ENCODE results near the gene KIAA0513.

DNA sequence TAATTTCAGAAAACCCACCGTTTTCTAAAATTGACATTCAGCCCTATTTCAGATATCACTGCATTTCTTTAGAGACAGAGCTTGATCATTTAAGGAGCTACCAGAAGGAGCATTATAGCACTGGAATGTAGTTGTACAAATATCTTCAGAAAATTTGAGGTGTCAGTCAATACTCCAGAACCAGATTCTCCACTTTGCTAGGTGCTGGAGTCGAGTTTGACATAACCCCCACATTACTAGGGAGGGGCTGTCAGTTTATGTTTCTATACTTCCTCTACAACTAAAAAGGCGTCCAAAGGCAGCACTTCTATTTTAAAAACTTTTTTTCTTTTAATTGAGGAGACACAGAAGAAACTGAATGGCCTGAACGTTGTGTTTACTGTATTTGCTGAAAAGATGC lies 892 bp upstream of the KIAA0513 start:
- TF ChIP-seq, protein P1, sequence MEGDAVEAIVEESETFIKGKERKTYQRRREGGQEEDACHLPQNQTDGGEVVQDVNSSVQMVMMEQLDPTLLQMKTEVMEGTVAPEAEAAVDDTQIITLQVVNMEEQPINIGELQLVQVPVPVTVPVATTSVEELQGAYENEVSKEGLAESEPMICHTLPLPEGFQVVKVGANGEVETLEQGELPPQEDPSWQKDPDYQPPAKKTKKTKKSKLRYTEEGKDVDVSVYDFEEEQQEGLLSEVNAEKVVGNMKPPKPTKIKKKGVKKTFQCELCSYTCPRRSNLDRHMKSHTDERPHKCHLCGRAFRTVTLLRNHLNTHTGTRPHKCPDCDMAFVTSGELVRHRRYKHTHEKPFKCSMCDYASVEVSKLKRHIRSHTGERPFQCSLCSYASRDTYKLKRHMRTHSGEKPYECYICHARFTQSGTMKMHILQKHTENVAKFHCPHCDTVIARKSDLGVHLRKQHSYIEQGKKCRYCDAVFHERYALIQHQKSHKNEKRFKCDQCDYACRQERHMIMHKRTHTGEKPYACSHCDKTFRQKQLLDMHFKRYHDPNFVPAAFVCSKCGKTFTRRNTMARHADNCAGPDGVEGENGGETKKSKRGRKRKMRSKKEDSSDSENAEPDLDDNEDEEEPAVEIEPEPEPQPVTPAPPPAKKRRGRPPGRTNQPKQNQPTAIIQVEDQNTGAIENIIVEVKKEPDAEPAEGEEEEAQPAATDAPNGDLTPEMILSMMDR (IDR thresholded peaks at IDR 0.05): no peak
- TF ChIP-seq, protein P2, sequence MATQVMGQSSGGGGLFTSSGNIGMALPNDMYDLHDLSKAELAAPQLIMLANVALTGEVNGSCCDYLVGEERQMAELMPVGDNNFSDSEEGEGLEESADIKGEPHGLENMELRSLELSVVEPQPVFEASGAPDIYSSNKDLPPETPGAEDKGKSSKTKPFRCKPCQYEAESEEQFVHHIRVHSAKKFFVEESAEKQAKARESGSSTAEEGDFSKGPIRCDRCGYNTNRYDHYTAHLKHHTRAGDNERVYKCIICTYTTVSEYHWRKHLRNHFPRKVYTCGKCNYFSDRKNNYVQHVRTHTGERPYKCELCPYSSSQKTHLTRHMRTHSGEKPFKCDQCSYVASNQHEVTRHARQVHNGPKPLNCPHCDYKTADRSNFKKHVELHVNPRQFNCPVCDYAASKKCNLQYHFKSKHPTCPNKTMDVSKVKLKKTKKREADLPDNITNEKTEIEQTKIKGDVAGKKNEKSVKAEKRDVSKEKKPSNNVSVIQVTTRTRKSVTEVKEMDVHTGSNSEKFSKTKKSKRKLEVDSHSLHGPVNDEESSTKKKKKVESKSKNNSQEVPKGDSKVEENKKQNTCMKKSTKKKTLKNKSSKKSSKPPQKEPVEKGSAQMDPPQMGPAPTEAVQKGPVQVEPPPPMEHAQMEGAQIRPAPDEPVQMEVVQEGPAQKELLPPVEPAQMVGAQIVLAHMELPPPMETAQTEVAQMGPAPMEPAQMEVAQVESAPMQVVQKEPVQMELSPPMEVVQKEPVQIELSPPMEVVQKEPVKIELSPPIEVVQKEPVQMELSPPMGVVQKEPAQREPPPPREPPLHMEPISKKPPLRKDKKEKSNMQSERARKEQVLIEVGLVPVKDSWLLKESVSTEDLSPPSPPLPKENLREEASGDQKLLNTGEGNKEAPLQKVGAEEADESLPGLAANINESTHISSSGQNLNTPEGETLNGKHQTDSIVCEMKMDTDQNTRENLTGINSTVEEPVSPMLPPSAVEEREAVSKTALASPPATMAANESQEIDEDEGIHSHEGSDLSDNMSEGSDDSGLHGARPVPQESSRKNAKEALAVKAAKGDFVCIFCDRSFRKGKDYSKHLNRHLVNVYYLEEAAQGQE (IDR thresholded peaks at IDR 0.05; ENCODE audit: insufficient read depth in 1 of 2, low read depth in 2 of 2, low read length in 1 of 2): no peak
- TF ChIP-seq POLR2AphosphoS5 (IDR thresholded peaks at IDR 0.05; ENCODE audit: low read depth, low read length): no peak
